ENCODE data around the gene NPTX1. TPM values are rescaled to one million over a fixed set of nuclear protein-coding genes. Genes with fewer than 3 reads are reported as not detected.
A peak's percentile ranks its signal among the peaks of the same experiment; 100 is the strongest.

NPTX1 gene
- total RNA-seq, 1 donor from 2014 or later = 0.53 TPM

GRCh38 chr17:80482555-80483308 lies 6.3 kb upstream of the NPTX1 start:
- intact Hi-C loops (cut with DNase I) = no loop called here
- ATAC-seq (no peak), DNase-seq (ENCODE audit: low spot score) (no peak)

- intact Hi-C loops (cut with DNase I) = no loop called here
- no peak for DNase-seq (ENCODE audit: low spot score)
- ATAC-seq = no peak
These were observed 5.6 kb upstream of the NPTX1 start for GRCh38 chr17:80482058-80482318.

GRCh38 chr17:80481284-80482057 lies 5.1 kb upstream of the NPTX1 start:
- ATAC-seq = no peak
- DNase-seq (ENCODE audit: low spot score) = no peak
- intact Hi-C loops (cut with DNase I) = no loop called here

GRCh38 chr17:80480248-80480647 lies 3.8 kb upstream of the NPTX1 start:
- no peak for DNase-seq (ENCODE audit: low spot score)
- intact Hi-C loops (cut with DNase I) = no loop called here
- no peak for ATAC-seq

GRCh38 chr17:80479246-80479566 lies 2.8 kb upstream of the NPTX1 start:
- no peak for ATAC-seq
- no peak for DNase-seq (ENCODE audit: low spot score)
- intact Hi-C loops (cut with DNase I) = no loop called here

GRCh38 chr17:80478487-80479245 lies 2.3 kb upstream of the NPTX1 start:
- no peak for ATAC-seq
- intact Hi-C loops (cut with DNase I) = no loop called here
- DNase-seq (ENCODE audit: low spot score) = no peak

- peak; percentile 60 for ATAC-seq
- intact Hi-C loops (cut with DNase I) = no loop called here
- no peak for DNase-seq (ENCODE audit: low spot score)
These were observed 1.5 kb upstream of the NPTX1 start for GRCh38 chr17:80477647-80478478.

GRCh38 chr17:80476877-80477646 lies 655 bp upstream of the NPTX1 start:
- no peak for DNase-seq (ENCODE audit: low spot score)
- ATAC-seq = no peak
- intact Hi-C loops (cut with DNase I) = no loop called here

GRCh38 chr17:80474961-80475909 lies 1.2 kb downstream of the NPTX1 start:
- DNase-seq (ENCODE audit: low spot score) (no peak), ATAC-seq (no peak)
- intact Hi-C loops (cut with DNase I) = no loop called here

- DNase-seq (ENCODE audit: low spot score) (no peak), ATAC-seq (no peak)
- intact Hi-C loops (cut with DNase I) = no loop called here
These were observed 2.0 kb downstream of the NPTX1 start for GRCh38 chr17:80474231-80474960.

GRCh38 chr17:80473701-80474100 lies 2.7 kb downstream of the NPTX1 start:
- ATAC-seq = no peak
- intact Hi-C loops (cut with DNase I) = no loop called here

GRCh38 chr17:80472996-80473395 lies 3.4 kb downstream of the NPTX1 start:
- intact Hi-C loops (cut with DNase I) = no loop called here
- ATAC-seq = no peak
- DNase-seq (ENCODE audit: low spot score) = no peak

More at GRCh38 chr17:80473701-80474100, 2.7 kb downstream of the NPTX1 start:
- DNase-seq (ENCODE audit: low spot score) = no peak

- no peak for ATAC-seq
- DNase-seq (ENCODE audit: low spot score) = no peak
- intact Hi-C loops (cut with DNase I) = no loop called here
These were observed 4.5 kb downstream of the NPTX1 start for GRCh38 chr17:80471922-80472321.

- intact Hi-C loops (cut with DNase I) = no loop called here
- ATAC-seq (no peak), DNase-seq (ENCODE audit: low spot score) (no peak)
These were observed 5.8 kb downstream of the NPTX1 start for GRCh38 chr17:80470603-80471002.

- no peak for ATAC-seq
- no peak for DNase-seq (ENCODE audit: low spot score)
- intact Hi-C loops (cut with DNase I) = no loop called here
These were observed 6.7 kb downstream of the NPTX1 start for GRCh38 chr17:80469667-80470066.

GRCh38 chr17:80468781-80469493 lies 7.5 kb downstream of the NPTX1 start:
- no peak for ATAC-seq
- DNase-seq (ENCODE audit: low spot score) = no peak
- intact Hi-C loops (cut with DNase I) = no loop called here
